Stimulated activated memory B cell treated with anti-CD40 and anti-IgM and Interleukin-4, amounts not matched to agents 10 μg/mL and 1 μg/mL and 100 μg/mL, for 72 hours (primary cell): ENCODE results near the gene TMEM236.

Source experiments
- ATAC-seq: fragments of 150-1000 bp; cut with Tn5 transposase; 2 replicates; pipeline ENCODE4 v1.10.0; 2021
- H3K27ac Mint-ChIP-seq: one replicate; pipeline ENCODE4 v1.8.0; 2022; ENCODE audit warnings: mild to moderate bottlenecking, mixed read lengths
- H3K27me3 Mint-ChIP-seq: one replicate; pipeline ENCODE4 v1.8.0; 2022; ENCODE audit warnings: mixed read lengths
- H3K36me3 Mint-ChIP-seq: one replicate; pipeline ENCODE4 v1.8.0; 2022; ENCODE audit warnings: mixed read lengths
- H3K4me1 Mint-ChIP-seq: one replicate; pipeline ENCODE4 v1.8.0; 2022; ENCODE audit warnings: mixed read lengths
- H3K4me3 Mint-ChIP-seq: one replicate; pipeline ENCODE4 v1.8.0; 2022; ENCODE audit warnings: mild to moderate bottlenecking, moderate library complexity, mixed read lengths
- H3K9me3 Mint-ChIP-seq: one replicate; pipeline ENCODE4 v1.8.0; 2022; ENCODE audit warnings: mixed read lengths

The TMEM236 gene

GRCh38 chr10:17817316-17817715 lies 65.3 kb downstream of the TMEM236 start:
- Mint-ChIP-seq H3K36me3 (no peaks in the 10 kb centered on the region), H3K4me3 (no peak overlapping the region), H3K9me3 (no peaks in the 10 kb centered on the region), H3K27me3 (peaks cover 16% of the 10 kb centered on the region), H3K27ac (no peak overlapping the region), H3K4me1 (no peaks in the 10 kb centered on the region)
- no peak for ATAC-seq

- ATAC-seq = no peak
These were observed 65.8 kb downstream of the TMEM236 start for GRCh38 chr10:17817790-17818189.

GRCh38 chr10:17819836-17820235 lies 67.8 kb downstream of the TMEM236 start:
- Mint-ChIP-seq H3K9me3 (no peaks in the 10 kb centered on the region), H3K4me3 (no peak overlapping the region), H3K27ac (no peak overlapping the region), H3K36me3 (no peaks in the 10 kb centered on the region), H3K27me3 (peaks cover 14% of the 10 kb centered on the region), H3K4me1 (no peaks in the 10 kb centered on the region)
- ATAC-seq = no peak

More at GRCh38 chr10:17817790-17818189, 65.8 kb downstream of the TMEM236 start:
- no peaks in the 10 kb centered on the region for H3K9me3 Mint-ChIP-seq
- no peak overlapping the region for H3K4me3 Mint-ChIP-seq
- no peak overlapping the region for H3K27ac Mint-ChIP-seq
- H3K27me3 Mint-ChIP-seq = peaks cover 16% of the 10 kb centered on the region
- H3K36me3 Mint-ChIP-seq = no peaks in the 10 kb centered on the region
- no peaks in the 10 kb centered on the region for H3K4me1 Mint-ChIP-seq

GRCh38 chr10:17820943-17821342 lies 68.9 kb downstream of the TMEM236 start:
- Mint-ChIP-seq H3K27ac (no peak overlapping the region), H3K4me1 (no peaks in the 10 kb centered on the region), H3K4me3 (no peak overlapping the region), H3K36me3 (no peaks in the 10 kb centered on the region), H3K9me3 (no peaks in the 10 kb centered on the region), H3K27me3 (peaks cover 3% of the 10 kb centered on the region)
- ATAC-seq = no peak

GRCh38 chr10:17821893-17822292 lies 69.9 kb downstream of the TMEM236 start:
- no peaks in the 10 kb centered on the region for H3K9me3 Mint-ChIP-seq
- no peak for ATAC-seq

GRCh38 chr10:17831341-17831740 lies 79.3 kb downstream of the TMEM236 start:
- H3K27me3 Mint-ChIP-seq = peaks cover 30% of the 10 kb centered on the region
- H3K36me3 Mint-ChIP-seq = no peaks in the 10 kb centered on the region
- H3K9me3 Mint-ChIP-seq = peaks cover 3% of the 10 kb centered on the region
- no peaks in the 10 kb centered on the region for H3K4me1 Mint-ChIP-seq
- no peak for ATAC-seq
- no peak overlapping the region for H3K27ac Mint-ChIP-seq
- no peak overlapping the region for H3K4me3 Mint-ChIP-seq

More at GRCh38 chr10:17821893-17822292, 69.9 kb downstream of the TMEM236 start:
- H3K27me3 Mint-ChIP-seq = no peaks in the 10 kb centered on the region
- H3K36me3 Mint-ChIP-seq = no peaks in the 10 kb centered on the region
- H3K4me1 Mint-ChIP-seq = no peaks in the 10 kb centered on the region
- H3K4me3 Mint-ChIP-seq = no peak overlapping the region
- H3K27ac Mint-ChIP-seq = no peak overlapping the region

- no peak overlapping the region for H3K4me3 Mint-ChIP-seq
- H3K27me3 Mint-ChIP-seq = peaks cover 35% of the 10 kb centered on the region
- H3K9me3 Mint-ChIP-seq = peaks cover 3% of the 10 kb centered on the region
- ATAC-seq = no peak
- H3K27ac Mint-ChIP-seq = no peak overlapping the region
- H3K4me1 Mint-ChIP-seq = no peaks in the 10 kb centered on the region
- no peaks in the 10 kb centered on the region for H3K36me3 Mint-ChIP-seq
These were observed 79.9 kb downstream of the TMEM236 start for GRCh38 chr10:17831896-17832295.

GRCh38 chr10:17833656-17834055 lies 81.7 kb downstream of the TMEM236 start:
- Mint-ChIP-seq H3K4me1 (peaks cover 8% of the 10 kb centered on the region), H3K27me3 (peaks cover 32% of the 10 kb centered on the region), H3K9me3 (no peaks in the 10 kb centered on the region), H3K36me3 (no peaks in the 10 kb centered on the region), H3K4me3 (no peak overlapping the region), H3K27ac (no peak overlapping the region)
- ATAC-seq = no peak

- ATAC-seq = no peak
- Mint-ChIP-seq H3K4me3 (no peak overlapping the region), H3K36me3 (no peaks in the 10 kb centered on the region), H3K27ac (no peak overlapping the region), H3K27me3 (peaks cover 25% of the 10 kb centered on the region), H3K4me1 (peaks cover 8% of the 10 kb centered on the region), H3K9me3 (no peaks in the 10 kb centered on the region)
These were observed 83.7 kb downstream of the TMEM236 start for GRCh38 chr10:17835688-17836087.

GRCh38 chr10:17836942-17837341 lies 84.9 kb downstream of the TMEM236 start:
- no peak overlapping the region for H3K27ac Mint-ChIP-seq
- H3K4me1 Mint-ChIP-seq = peaks cover 8% of the 10 kb centered on the region
- H3K36me3 Mint-ChIP-seq = no peaks in the 10 kb centered on the region
- H3K9me3 Mint-ChIP-seq = no peaks in the 10 kb centered on the region
- ATAC-seq = no peak
- H3K4me3 Mint-ChIP-seq = no peak overlapping the region
- H3K27me3 Mint-ChIP-seq = peaks cover 25% of the 10 kb centered on the region

- ATAC-seq = no peak
- H3K9me3 Mint-ChIP-seq = no peaks in the 10 kb centered on the region
- peaks cover 25% of the 10 kb centered on the region for H3K27me3 Mint-ChIP-seq
- H3K36me3 Mint-ChIP-seq = no peaks in the 10 kb centered on the region
- peaks cover 8% of the 10 kb centered on the region for H3K4me1 Mint-ChIP-seq
- no peak overlapping the region for H3K27ac Mint-ChIP-seq
- no peak overlapping the region for H3K4me3 Mint-ChIP-seq
These were observed 86.2 kb downstream of the TMEM236 start for GRCh38 chr10:17838080-17838648.

GRCh38 chr10:17841050-17841449 lies 89.0 kb downstream of the TMEM236 start:
- H3K4me3 Mint-ChIP-seq = no peak overlapping the region
- no peaks in the 10 kb centered on the region for H3K9me3 Mint-ChIP-seq
- no peak overlapping the region for H3K27ac Mint-ChIP-seq
- no peaks in the 10 kb centered on the region for H3K36me3 Mint-ChIP-seq
- peaks cover 8% of the 10 kb centered on the region for H3K4me1 Mint-ChIP-seq
- ATAC-seq = no peak
- peaks cover 11% of the 10 kb centered on the region for H3K27me3 Mint-ChIP-seq

GRCh38 chr10:17842641-17843040 lies 90.6 kb downstream of the TMEM236 start:
- Mint-ChIP-seq H3K36me3 (no peaks in the 10 kb centered on the region), H3K4me3 (no peak overlapping the region)
- ATAC-seq = no peak

GRCh38 chr10:17847585-17848296 lies 95.7 kb downstream of the TMEM236 start:
- no peak overlapping the region for H3K4me3 Mint-ChIP-seq
- H3K27ac Mint-ChIP-seq = no peak overlapping the region
- H3K4me1 Mint-ChIP-seq = no peaks in the 10 kb centered on the region
- no peaks in the 10 kb centered on the region for H3K36me3 Mint-ChIP-seq
- H3K27me3 Mint-ChIP-seq = no peaks in the 10 kb centered on the region
- H3K9me3 Mint-ChIP-seq = no peaks in the 10 kb centered on the region
- peak; percentile 64 for ATAC-seq

More at GRCh38 chr10:17842641-17843040, 90.6 kb downstream of the TMEM236 start:
- Mint-ChIP-seq H3K9me3 (no peaks in the 10 kb centered on the region), H3K27me3 (no peaks in the 10 kb centered on the region), H3K4me1 (peaks cover 8% of the 10 kb centered on the region), H3K27ac (no peak overlapping the region)

GRCh38 chr10:17848646-17849045 lies 96.6 kb downstream of the TMEM236 start:
- no peak for ATAC-seq
- Mint-ChIP-seq H3K4me3 (no peak overlapping the region), H3K9me3 (no peaks in the 10 kb centered on the region), H3K4me1 (no peaks in the 10 kb centered on the region), H3K27ac (no peak overlapping the region), H3K36me3 (no peaks in the 10 kb centered on the region), H3K27me3 (no peaks in the 10 kb centered on the region)
